Measurements from ENCODE around the gene CALN1.

- TF ChIP-seq REST (IDR thresholded peaks at IDR 0.05; ENCODE audit: unreplicated experiment) (no peak), EZH2 (IDR thresholded peaks at IDR 0.05; ENCODE audit: low read depth, unreplicated experiment) (no peak), ZNF114 (CRISPR knock-in tag; IDR thresholded peaks at IDR 0.05) (no peak), CTCF (conservative IDR thresholded peaks at IDR 0.05; ENCODE audit: low read depth in 2 of 2) (no peak), EZH2phosphoT487 (IDR thresholded peaks at IDR 0.05; ENCODE audit: unreplicated experiment) (no peak), ETS1 (IDR thresholded peaks at IDR 0.05) (no peak), ZNF462 (CRISPR knock-in tag; IDR thresholded peaks at IDR 0.05) (no peak), POLR2AphosphoS5 (IDR thresholded peaks at IDR 0.05; ENCODE audit: low read depth) (no peak), CREB1 (CRISPR knock-in tag; IDR thresholded peaks at IDR 0.05; ENCODE audit: low read depth) (no peak)
Observed at GRCh38 chr7:72446591-72447462, 34.7 kb upstream of the CALN1 start.

Data from GM23338 (cell line).